K562 (cell line): ENCODE results near the gene EID2. TPM values are rescaled to one million over a fixed set of nuclear protein-coding genes. Genes with fewer than 3 reads are reported as not detected.

ENCODE experiments used
- ATAC-seq: fragments of 200-7000 bp; cut with Tn5 transposase; 3 replicates; pipeline ENCODE4 v1.9.1; 2020; ENCODE audit warnings: moderate library complexity
- BruUV-seq: library from RNA; stranded (reverse); fragments of 400-500 nt; replicated peaks from 2 replicates; lab custom pipeline; 2021; lab: Mats Ljungman, UMichigan
- CTCF ChIA-PET: fragments of 300-600 bp; formaldehyde crosslinking; extraction: SDS; loops from one replicate; lab custom pipeline; 2021; ENCODE audit warnings: low intra/inter-chr PET ratio; lab: Yijun Ruan, JAX
- POLR2A ChIA-PET: fragments of 300-600, 350-650 bp; sonication (Branson Sonifier 250); formaldehyde crosslinking; extraction: SDS; loops from one replicate; lab custom pipeline; 2021; ENCODE audit warnings: antibody characterized with exemption, inconsistent platforms; lab: Yijun Ruan, JAX
- DNase-seq, 4 experiments: peaks; one replicate each; pipeline versions ENCODE4 v3.0.0 to v3.0.0-alpha.2; 2011 to 2018; ENCODE audit warnings: low spot score in 3 of 4, mixed read lengths in 3 of 4; ENCODE audit errors: extremely low read depth in 1 of 4
- FAIRE-seq: peaks from 2 replicates; lab custom pipeline; 2011; peaks lifted over from hg19 to GRCh38; lab: Jason Lieb, UNC
- H2AFZ ChIP-seq: 2 replicates; pipeline ENCODE4 v1.6.0; 2011; ENCODE audit warnings: low read depth, low read length, control low read depth, inconsistent platforms
- H3K27ac ChIP-seq: fragments of 200-600 bp; 3 replicates; pipeline ENCODE4 v1.8.0; 2011; ENCODE audit warnings: low read depth, mild to moderate bottlenecking, control low read depth, inconsistent platforms, low read length, moderate library complexity, mixed read lengths; ENCODE audit errors: extremely low read depth
- H3K27me3 ChIP-seq, 2 experiments: fragments of 300-600 bp in 1 of 2; 2 replicates in 1 of 2; 3 replicates in 1 of 2; pipeline versions ENCODE4 v1.6.0 to v1.8.0; 2011; ENCODE audit warnings: inconsistent platforms in 2 of 2, low read length in 2 of 2, mild to moderate bottlenecking in 1 of 2, mixed read lengths in 1 of 2, moderate library complexity in 1 of 2; ENCODE audit not compliant: control insufficient read depth in 2 of 2, insufficient read depth in 2 of 2
- H3K36me3 ChIP-seq: fragments of 300-600 bp; 3 replicates; pipeline ENCODE4 v1.8.0; 2011; ENCODE audit warnings: mild to moderate bottlenecking, low read length, inconsistent platforms; ENCODE audit not compliant: control insufficient read depth, insufficient read depth
- H3K4me1 ChIP-seq, 2 experiments: fragments of 200-600 bp in 1 of 2; replicated peaks in 1 of 2; 2 replicates in 1 of 2; 3 replicates in 1 of 2; pipeline versions ENCODE4 v1.5.1 to v1.8.0; 2011; ENCODE audit warnings: inconsistent platforms in 2 of 2, low read length in 2 of 2, mild to moderate bottlenecking in 1 of 2, mixed read lengths in 1 of 2, moderate library complexity in 1 of 2; ENCODE audit not compliant: control insufficient read depth in 2 of 2, insufficient read depth in 2 of 2
- H3K4me2 ChIP-seq: 2 replicates; pipeline ENCODE4 v1.6.1; 2011; ENCODE audit warnings: low read length, control low read depth, inconsistent platforms, mixed read lengths; ENCODE audit not compliant: insufficient read depth
- H3K4me3 ChIP-seq: fragments of 200-600 bp; sonication (generic), shearing (Covaris generic); 2 replicates; pipeline ENCODE4 v1.5.1; 2016; ENCODE audit warnings: control low read depth, inconsistent platforms
- H3K79me2 ChIP-seq: fragments of 200-600 bp; 3 replicates; pipeline ENCODE4 v1.8.0; 2011; ENCODE audit warnings: low read length, inconsistent platforms; ENCODE audit not compliant: control insufficient read depth, insufficient read depth
- H3K9ac ChIP-seq, 2 experiments: 2 replicates each; pipeline versions ENCODE4 v1.6.0 to v1.6.1; 2011; ENCODE audit warnings: low read depth in 2 of 2, low read length in 2 of 2, control low read depth in 1 of 2, inconsistent platforms in 1 of 2, mild to moderate bottlenecking in 1 of 2, mixed read lengths in 1 of 2; ENCODE audit not compliant: insufficient read depth in 1 of 2
- H3K9me1 ChIP-seq: one replicate; pipeline ENCODE4 v1.6.0; 2011; ENCODE audit warnings: inconsistent platforms, mild to moderate bottlenecking, low read length, moderate library complexity; ENCODE audit not compliant: control insufficient read depth, insufficient read depth
- H3K9me3 ChIP-seq: replicated peaks from 2 replicates; pipeline ENCODE4 v1.5.1; 2011; ENCODE audit warnings: low read depth, low read length, inconsistent platforms; ENCODE audit not compliant: control insufficient read depth, insufficient read depth
- H4K20me1 ChIP-seq: replicated peaks from 2 replicates; pipeline ENCODE4 v1.6.1; 2011; ENCODE audit warnings: low read length, inconsistent platforms, mixed read lengths; ENCODE audit not compliant: control insufficient read depth, insufficient read depth
- ARID2 ChIP-seq: fragments of 450-650 bp; IDR thresholded peaks from 2 replicates; pipeline ENCODE4 v1.6.1; 2017; ENCODE audit warnings: antibody characterized with exemption, mild to moderate bottlenecking
- ARNT ChIP-seq, 2 experiments: fragments of 450-650 bp; IDR thresholded peaks; 2 replicates each; pipeline ENCODE4 v1.6.1; 2016; ENCODE audit warnings: mild to moderate bottlenecking in 1 of 2
- ATF6 ChIP-seq: sonication (generic); formaldehyde crosslinking; IDR thresholded peaks from 2 replicates; pipeline ENCODE4 v1.4.0; 2020; ENCODE audit warnings: mild to moderate bottlenecking, missing genetic modification reagents
- CC2D1A ChIP-seq: fragments of 450-650 bp; IDR thresholded peaks from 2 replicates; pipeline ENCODE4 v1.6.1; 2017; ENCODE audit warnings: mild to moderate bottlenecking
- E2F8 ChIP-seq: fragments of 450-650 bp; IDR thresholded peaks from 2 replicates; pipeline ENCODE4 v1.7.1; 2018; ENCODE audit warnings: mild to moderate bottlenecking, low read depth; ENCODE audit not compliant: partially characterized antibody
- EP300 ChIP-seq: IDR thresholded peaks from 2 replicates; pipeline ENCODE4 v1.6.1; 2012; ENCODE audit warnings: low read length, improper control_type of control experiment
- FOXK2 ChIP-seq, 2 experiments: fragments of 450-650 bp; IDR thresholded peaks in 1 of 2; conservative IDR thresholded peaks in 1 of 2; 2 replicates each; pipeline ENCODE4 v1.6.1; 2016; ENCODE audit warnings: low read depth in 2 of 2, mild to moderate bottlenecking in 1 of 2
- HMG20B ChIP-seq: fragments of 250-450 bp; sonication (Bioruptor Pico); IDR thresholded peaks from 2 replicates; pipeline ENCODE4 v1.5.0; 2021; ENCODE audit warnings: mild to moderate bottlenecking
- IFI16 ChIP-seq: fragments of 250-450 bp; sonication (Bioruptor Pico); IDR thresholded peaks from 2 replicates; pipeline ENCODE4 v2.1.2; 2022; ENCODE audit warnings: mild to moderate bottlenecking, inconsistent platforms
- PCBP2 ChIP-seq: fragments of 200-400 bp; formaldehyde crosslinking; IDR thresholded peaks from 2 replicates; pipeline ENCODE4 v1.6.1; 2018; ENCODE audit warnings: low read length, low read depth, mild to moderate bottlenecking, moderate library complexity; ENCODE audit not compliant: poor library complexity, severe bottlenecking
- PML ChIP-seq: IDR thresholded peaks from 2 replicates; pipeline ENCODE4 v1.6.1; 2012; ENCODE audit warnings: low read length, inconsistent platforms
- WGBS: fragments of 100-300 bp; shearing (Covaris generic); methylation state at CpG from one replicate; pipeline ENCODE4 v1.1.6; 2016; ENCODE audit warnings: low coverage, mixed read lengths; ENCODE audit not compliant: insufficient coverage; ENCODE audit errors: missing lambda C conversion rate; 5-methylcytosine and 5-hydroxymethylcytosine counted together
- in situ Hi-C: fragments of 300-500 bp; cut with MboI; formaldehyde crosslinking; loops from 4 replicates; pipeline ENCODE4 v1.15.0; 2018; ENCODE audit warnings: inconsistent platforms, mixed read lengths
- intact Hi-C: fragments of 100-400 bp; cut with micrococcal nuclease; formaldehyde crosslinking; loops from 2 replicates; pipeline ENCODE4 v1.14.2; 2022
- polyA plus RNA-seq, 8 experiments: library from polyadenylated mRNA; depleted of rRNA in 4 of 8; stranded (reverse) in 5 of 8; unstranded in 3 of 8; fragments of >200 nt; fragmentation: Nextera tagmentation in 2 of 8; fragmentation: Illumina TruSeq in 1 of 8; extraction: Ambion mirVana in 2 of 8; extraction: Trizol in 1 of 8; gene quantifications; 2 replicates each; pipeline versions ENCODE4 v1.2.1 to v1.2.3, GENCODE V29; 2011 to 2014; ENCODE audit warnings: inconsistent platforms in 1 of 8, missing spikeins in 1 of 8
- total RNA-seq, 7 experiments: library from RNA; depleted of rRNA in 6 of 7; stranded (reverse); fragments of >200 nt in 6 of 7; fragmentation: Illumina TruSeq in 2 of 7; extraction: Trizol in 2 of 7; gene quantifications; 2 replicates each; pipeline versions ENCODE4 v1.2.1 to v1.2.3, GENCODE V29; 2011 to 2021; ENCODE audit warnings: low replicate concordance in 1 of 7
- TF ChIP-seq, protein P1 (sequence below): sonication (generic); formaldehyde crosslinking; IDR thresholded peaks from 2 replicates; pipeline ENCODE4 v1.8.0; 2023; ENCODE audit warnings: mild to moderate bottlenecking, missing genetic modification reagents

Gene EID2
- total and polyA plus RNA-seq, 9 of the 15 experiments (the other 6 are each of a cell fraction or from before 2014, with no cell fraction given): 2.5 to 18.5 (median 11.3) TPM

GRCh38 chr19:39533791-39534190 is 6.2 kb downstream of the EID2 start (continued):
- TF ChIP-seq, protein P1, sequence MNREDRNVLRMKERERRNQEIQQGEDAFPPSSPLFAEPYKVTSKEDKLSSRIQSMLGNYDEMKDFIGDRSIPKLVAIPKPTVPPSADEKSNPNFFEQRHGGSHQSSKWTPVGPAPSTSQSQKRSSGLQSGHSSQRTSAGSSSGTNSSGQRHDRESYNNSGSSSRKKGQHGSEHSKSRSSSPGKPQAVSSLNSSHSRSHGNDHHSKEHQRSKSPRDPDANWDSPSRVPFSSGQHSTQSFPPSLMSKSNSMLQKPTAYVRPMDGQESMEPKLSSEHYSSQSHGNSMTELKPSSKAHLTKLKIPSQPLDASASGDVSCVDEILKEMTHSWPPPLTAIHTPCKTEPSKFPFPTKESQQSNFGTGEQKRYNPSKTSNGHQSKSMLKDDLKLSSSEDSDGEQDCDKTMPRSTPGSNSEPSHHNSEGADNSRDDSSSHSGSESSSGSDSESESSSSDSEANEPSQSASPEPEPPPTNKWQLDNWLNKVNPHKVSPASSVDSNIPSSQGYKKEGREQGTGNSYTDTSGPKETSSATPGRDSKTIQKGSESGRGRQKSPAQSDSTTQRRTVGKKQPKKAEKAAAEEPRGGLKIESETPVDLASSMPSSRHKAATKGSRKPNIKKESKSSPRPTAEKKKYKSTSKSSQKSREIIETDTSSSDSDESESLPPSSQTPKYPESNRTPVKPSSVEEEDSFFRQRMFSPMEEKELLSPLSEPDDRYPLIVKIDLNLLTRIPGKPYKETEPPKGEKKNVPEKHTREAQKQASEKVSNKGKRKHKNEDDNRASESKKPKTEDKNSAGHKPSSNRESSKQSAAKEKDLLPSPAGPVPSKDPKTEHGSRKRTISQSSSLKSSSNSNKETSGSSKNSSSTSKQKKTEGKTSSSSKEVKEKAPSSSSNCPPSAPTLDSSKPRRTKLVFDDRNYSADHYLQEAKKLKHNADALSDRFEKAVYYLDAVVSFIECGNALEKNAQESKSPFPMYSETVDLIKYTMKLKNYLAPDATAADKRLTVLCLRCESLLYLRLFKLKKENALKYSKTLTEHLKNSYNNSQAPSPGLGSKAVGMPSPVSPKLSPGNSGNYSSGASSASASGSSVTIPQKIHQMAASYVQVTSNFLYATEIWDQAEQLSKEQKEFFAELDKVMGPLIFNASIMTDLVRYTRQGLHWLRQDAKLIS: no peak
- TF ChIP-seq IFI16 (CRISPR knock-in tag) (no peak), HMG20B (CRISPR knock-in tag) (no peak), PCBP2 (no peak)

GRCh38 chr19:39533003-39533512 is 6.9 kb downstream of the EID2 start:
- ATAC-seq (no peak), FAIRE-seq (no peak), DNase-seq (no peak)
- Histone ChIP-seq H3K9me3 (no peaks in the 10 kb centered on the region), H3K4me1 (peaks cover 3 to 6% of the 10 kb centered on the region in 2 experiments; a peak in 2 of 5 replicates), H3K27ac (no peak overlapping the region), H3K4me2 (0 out of 2 replicates have a peak overlapping the region, but pooled peaks have one; percentile 96), H3K9ac (no peak overlapping the region), H3K9me1 (no peaks in the 10 kb centered on the region), H3K27me3 (no peaks in the 10 kb centered on the region), H4K20me1 (no peaks in the 10 kb centered on the region), H3K79me2 (peaks cover 16% of the 10 kb centered on the region), H2AFZ (peak overlapping the region; percentile 51; the same call in 1 of the 2 replicates), H3K36me3 (0 out of 3 replicates have a peak, but pooled peaks cover under 1% of the 10 kb centered on the region), H3K4me3 (peak overlapping the region; percentile 72; the same call in 1 of the 2 replicates)
- ChIA-PET POLR2A (interaction anchor here (0.6 to 1.9 kb wide), 5 partner anchors 26 to 1660 kb away, joined by 3 to 13 read pairs (median 3); partner anchors contain the start of gene RPS16), CTCF (interaction anchor here (1.7 to 2.1 kb wide), 2 partner anchors 35 to 59 kb away, joined by 11 to 12 read pairs; no protein-coding TSS in a partner anchor)
- intact Hi-C loops (loop anchor here (2.0 kb wide), 1 partner anchor 58 kb away; no protein-coding TSS in a partner anchor), in situ Hi-C loops (no loop called here)
- BruUV-seq: no TSS peak
- 25% methylated on average over 9 of the region's 12 CpGs for WGBS
- TF ChIP-seq ARNT (IDR thresholded peaks at IDR 0.05) (peak in 1 of 2 experiments; percentile 24; a peak in 1 of 4 replicates), E2F8 (peak; percentile 32), ARID2 (0 out of 2 replicates have a peak, but pooled peaks have one; percentile 15), PML (no peak), FOXK2 (conservative IDR thresholded peaks at IDR 0.05 in 1 of 2, IDR thresholded peaks at IDR 0.05 in 1 of 2; ENCODE audit: low read depth in 2 of 2) (peak in 1 of 2 experiments; percentile 25; a peak in 1 of 4 replicates), EP300 (0 out of 2 replicates have a peak, but pooled peaks have one; percentile 2), ATF6 (CRISPR knock-in tag) (0 out of 2 replicates have a peak, but pooled peaks have one; percentile 37), CC2D1A (peak; percentile 1; the same call in 1 of the 2 replicates)
